HL-60 (cell line): ENCODE measurements around the gene TIRAP.

Experiments
- CTCF ChIP-seq: IDR thresholded peaks from one replicate; pipeline ENCODE4 v1.5.1; 2011; ENCODE audit warnings: low read length, control low read depth, inconsistent platforms; ENCODE audit not compliant: insufficient read depth
- POLR2AphosphoS5 ChIP-seq: IDR thresholded peaks from 2 replicates; pipeline ENCODE4 v1.6.1; 2012; ENCODE audit warnings: low read depth
- SPI1 ChIP-seq: IDR thresholded peaks from 2 replicates; pipeline ENCODE4 v1.6.1; 2012; ENCODE audit warnings: low read depth, mild to moderate bottlenecking, borderline replicate concordance
- TF ChIP-seq, protein P1 (sequence below): IDR thresholded peaks from 2 replicates; pipeline ENCODE4 v1.6.1; 2012; ENCODE audit warnings: low read depth; ENCODE audit not compliant: insufficient replicate concordance

DNA sequence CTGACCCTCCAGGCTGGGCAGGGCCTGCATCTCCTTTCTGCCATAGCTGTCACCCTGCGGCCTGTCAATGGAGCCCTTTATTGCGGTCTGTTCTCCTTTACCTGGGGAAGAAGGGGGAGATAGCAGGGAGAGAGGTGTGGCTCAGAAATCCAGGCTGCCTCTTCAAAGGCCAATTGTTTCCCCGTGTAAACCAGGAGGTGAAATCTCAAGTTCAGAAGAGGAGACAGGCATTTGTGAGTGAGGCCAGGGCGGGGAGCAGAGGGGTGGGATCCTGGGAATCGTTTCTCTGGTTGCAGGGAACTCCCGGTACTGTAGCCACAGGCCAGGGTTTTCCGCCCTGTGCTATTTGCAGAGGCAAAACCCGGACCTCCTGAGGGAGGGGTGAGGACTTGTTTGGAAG is 30.1 kb downstream of the TIRAP start:
- TF ChIP-seq SPI1, result no peak
- TF ChIP-seq CTCF, result no peak
- TF ChIP-seq, protein P1, sequence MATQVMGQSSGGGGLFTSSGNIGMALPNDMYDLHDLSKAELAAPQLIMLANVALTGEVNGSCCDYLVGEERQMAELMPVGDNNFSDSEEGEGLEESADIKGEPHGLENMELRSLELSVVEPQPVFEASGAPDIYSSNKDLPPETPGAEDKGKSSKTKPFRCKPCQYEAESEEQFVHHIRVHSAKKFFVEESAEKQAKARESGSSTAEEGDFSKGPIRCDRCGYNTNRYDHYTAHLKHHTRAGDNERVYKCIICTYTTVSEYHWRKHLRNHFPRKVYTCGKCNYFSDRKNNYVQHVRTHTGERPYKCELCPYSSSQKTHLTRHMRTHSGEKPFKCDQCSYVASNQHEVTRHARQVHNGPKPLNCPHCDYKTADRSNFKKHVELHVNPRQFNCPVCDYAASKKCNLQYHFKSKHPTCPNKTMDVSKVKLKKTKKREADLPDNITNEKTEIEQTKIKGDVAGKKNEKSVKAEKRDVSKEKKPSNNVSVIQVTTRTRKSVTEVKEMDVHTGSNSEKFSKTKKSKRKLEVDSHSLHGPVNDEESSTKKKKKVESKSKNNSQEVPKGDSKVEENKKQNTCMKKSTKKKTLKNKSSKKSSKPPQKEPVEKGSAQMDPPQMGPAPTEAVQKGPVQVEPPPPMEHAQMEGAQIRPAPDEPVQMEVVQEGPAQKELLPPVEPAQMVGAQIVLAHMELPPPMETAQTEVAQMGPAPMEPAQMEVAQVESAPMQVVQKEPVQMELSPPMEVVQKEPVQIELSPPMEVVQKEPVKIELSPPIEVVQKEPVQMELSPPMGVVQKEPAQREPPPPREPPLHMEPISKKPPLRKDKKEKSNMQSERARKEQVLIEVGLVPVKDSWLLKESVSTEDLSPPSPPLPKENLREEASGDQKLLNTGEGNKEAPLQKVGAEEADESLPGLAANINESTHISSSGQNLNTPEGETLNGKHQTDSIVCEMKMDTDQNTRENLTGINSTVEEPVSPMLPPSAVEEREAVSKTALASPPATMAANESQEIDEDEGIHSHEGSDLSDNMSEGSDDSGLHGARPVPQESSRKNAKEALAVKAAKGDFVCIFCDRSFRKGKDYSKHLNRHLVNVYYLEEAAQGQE, result no peak
- no peak for TF ChIP-seq POLR2AphosphoS5
